C4-2B (cell line): Measurements from ENCODE around the gene UBE2E2.
"Not testable (repeated sequence)": the region's sequence is repeated elsewhere in the genome, so short reads cannot be mapped to it uniquely, and the experiment has no call there.

Experiments used
- H3K27ac ChIP-seq: fragments of 450-650 bp; 2 replicates; pipeline ENCODE4 v1.5.1; 2017
- ZFX ChIP-seq: fragments of 450-650 bp; IDR thresholded peaks from 2 replicates; pipeline ENCODE4 v1.6.1; 2017
- TF ChIP-seq, protein P1 (sequence below): fragments of 450-650 bp; conservative IDR thresholded peaks from 2 replicates; pipeline ENCODE4 v1.5.1; 2017; ENCODE audit warnings: mild to moderate bottlenecking

The UBE2E2 gene

GRCh38 chr3:23607184-23607847, 404.2 kb downstream of the UBE2E2 start:
- no peak overlapping the region for H3K27ac ChIP-seq
- TF ChIP-seq ZFX: no peak
- TF ChIP-seq, protein P1, sequence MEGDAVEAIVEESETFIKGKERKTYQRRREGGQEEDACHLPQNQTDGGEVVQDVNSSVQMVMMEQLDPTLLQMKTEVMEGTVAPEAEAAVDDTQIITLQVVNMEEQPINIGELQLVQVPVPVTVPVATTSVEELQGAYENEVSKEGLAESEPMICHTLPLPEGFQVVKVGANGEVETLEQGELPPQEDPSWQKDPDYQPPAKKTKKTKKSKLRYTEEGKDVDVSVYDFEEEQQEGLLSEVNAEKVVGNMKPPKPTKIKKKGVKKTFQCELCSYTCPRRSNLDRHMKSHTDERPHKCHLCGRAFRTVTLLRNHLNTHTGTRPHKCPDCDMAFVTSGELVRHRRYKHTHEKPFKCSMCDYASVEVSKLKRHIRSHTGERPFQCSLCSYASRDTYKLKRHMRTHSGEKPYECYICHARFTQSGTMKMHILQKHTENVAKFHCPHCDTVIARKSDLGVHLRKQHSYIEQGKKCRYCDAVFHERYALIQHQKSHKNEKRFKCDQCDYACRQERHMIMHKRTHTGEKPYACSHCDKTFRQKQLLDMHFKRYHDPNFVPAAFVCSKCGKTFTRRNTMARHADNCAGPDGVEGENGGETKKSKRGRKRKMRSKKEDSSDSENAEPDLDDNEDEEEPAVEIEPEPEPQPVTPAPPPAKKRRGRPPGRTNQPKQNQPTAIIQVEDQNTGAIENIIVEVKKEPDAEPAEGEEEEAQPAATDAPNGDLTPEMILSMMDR: no peak

DNA sequence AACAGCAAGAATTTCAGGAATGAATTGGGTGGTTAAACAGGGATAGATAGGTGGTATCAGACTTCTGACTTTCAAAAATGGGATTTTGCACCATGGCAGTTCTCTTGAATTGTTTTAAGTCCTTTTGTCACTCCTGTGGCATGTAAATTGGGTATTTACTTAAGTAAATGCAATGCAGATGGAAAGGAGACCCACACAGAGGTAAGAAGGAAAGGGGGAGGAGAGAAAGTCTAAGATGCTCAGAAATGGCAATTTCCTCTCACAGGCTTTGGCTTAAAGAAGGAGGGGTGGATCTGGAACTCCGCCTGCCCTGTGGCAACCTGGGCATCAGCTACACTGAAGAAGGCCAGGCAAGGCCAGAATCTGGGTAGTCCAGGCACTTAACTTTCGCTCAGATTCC, 405.5 kb downstream of the UBE2E2 start:
- no peak overlapping the region for H3K27ac ChIP-seq
- TF ChIP-seq ZFX: no peak
- TF ChIP-seq, protein P1: no peak

DNA sequence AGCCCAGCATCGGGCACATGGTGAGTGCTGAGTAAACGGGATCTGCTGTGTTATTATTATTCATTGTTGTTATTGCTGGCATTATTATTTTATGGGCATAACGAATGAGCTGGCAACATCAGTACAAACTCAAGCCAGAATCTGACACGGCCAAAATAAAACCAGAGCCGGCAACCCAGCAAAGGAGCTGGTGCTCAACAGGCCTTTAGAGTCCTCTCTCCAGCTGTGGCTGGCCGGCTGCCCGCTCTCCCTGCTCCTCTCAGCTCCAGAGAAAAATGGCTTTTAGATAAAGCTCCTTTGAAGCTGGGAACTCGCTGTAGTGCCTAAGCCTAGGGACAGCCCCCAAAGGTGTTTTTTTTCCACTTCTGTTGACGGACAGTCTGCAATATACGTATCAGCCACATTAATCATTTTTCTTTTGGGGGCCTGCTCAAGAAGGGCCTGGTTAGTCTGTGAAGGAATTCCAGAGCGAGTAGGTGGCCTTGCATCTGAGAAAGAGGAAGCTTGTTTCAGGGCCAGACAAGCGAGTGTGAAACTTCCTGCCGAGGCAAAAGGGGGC, 408.7 kb downstream of the UBE2E2 start:
- TF ChIP-seq ZFX: no peak
- TF ChIP-seq, protein P1: no peak
- H3K27ac ChIP-seq: no peak overlapping the region

DNA sequence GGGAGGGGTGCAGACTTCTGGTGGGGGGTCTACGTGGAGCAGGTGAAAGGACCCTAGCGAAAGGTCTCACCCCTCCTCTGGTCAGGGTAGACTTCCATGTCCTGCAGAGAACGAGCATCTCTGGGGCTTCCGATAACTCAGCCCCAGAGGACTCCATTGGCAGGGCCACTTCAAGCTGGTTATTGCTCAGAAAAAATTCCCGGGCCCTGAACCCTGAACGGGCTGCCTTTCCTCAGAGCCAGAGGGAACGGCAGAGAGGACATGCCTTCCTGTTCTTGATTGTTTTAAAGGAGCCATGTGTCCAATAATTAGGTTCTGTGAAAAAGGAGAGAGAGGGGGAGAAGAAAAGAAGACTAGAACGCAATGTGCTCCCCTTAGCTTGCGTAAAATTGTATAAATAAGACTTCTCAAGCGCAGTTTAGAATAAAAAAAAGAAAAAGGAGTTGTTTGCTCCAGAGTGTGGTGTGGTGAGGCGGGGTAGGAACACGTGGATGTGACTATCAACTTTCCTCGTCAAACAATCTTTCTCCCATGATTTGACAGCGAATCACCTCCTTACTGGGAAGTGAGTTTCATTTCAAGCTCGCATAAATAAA, 409.3 kb downstream of the UBE2E2 start:
- no peak for TF ChIP-seq ZFX
- TF ChIP-seq, protein P1: no peak

DNA sequence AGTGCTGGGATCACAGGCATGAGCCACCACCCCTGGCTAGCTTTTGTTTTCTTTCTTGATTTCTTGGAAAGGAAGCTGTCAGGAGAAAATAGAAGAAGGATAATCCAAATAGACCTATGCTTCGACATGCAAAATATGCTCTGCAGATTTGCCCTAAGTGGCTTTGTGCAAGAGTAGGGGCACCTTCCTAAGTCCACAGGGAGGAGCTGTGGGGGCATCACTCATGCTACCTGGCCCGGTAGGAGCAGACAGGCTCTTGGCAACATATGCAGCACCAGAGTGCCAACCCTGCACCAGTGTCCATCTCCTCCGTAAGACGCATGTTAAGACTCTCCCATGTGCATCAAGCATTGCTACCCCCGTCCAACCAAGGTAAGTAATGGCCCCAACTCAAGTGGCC, 411.9 kb downstream of the UBE2E2 start:
- no peak overlapping the region for H3K27ac ChIP-seq
- no peak for TF ChIP-seq ZFX
- TF ChIP-seq, protein P1: no peak

More for the DNA sequence above, 409.3 kb downstream of the UBE2E2 start:
- no peak overlapping the region for H3K27ac ChIP-seq

DNA sequence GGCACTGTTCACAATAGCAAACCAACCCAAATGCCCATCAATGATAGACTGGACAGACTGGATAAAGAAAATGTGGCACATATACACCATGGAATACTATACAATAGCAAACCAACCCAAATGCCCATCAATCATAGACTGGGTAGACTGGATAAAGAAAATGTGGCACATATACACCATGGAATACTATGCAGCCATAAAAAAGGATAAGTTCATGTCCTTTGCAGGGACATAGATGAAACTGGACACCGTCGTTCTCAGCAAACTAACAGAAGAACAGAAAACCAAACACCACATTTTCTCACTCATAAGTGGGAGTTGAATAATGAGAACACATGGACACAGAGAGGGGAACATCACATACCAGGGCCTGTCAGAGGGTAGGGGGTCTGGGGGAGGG, 415.3 kb downstream of the UBE2E2 start:
- not testable (repeated sequence) for H3K27ac ChIP-seq

GRCh38 chr3:23619705-23620637, 416.8 kb downstream of the UBE2E2 start:
- no peak for TF ChIP-seq ZFX
- TF ChIP-seq, protein P1: no peak
- H3K27ac ChIP-seq: no peak overlapping the region
